Activated naive CD8-positive, alpha-beta T cell treated with anti-CD3 and anti-CD28 coated beads for 36 hours (primary cell): Measurements from ENCODE around the gene MTMR2. TPM values are rescaled to one million over a fixed set of nuclear protein-coding genes. Genes with fewer than 3 reads are reported as not detected.
"Not testable (repeated sequence)": the region's sequence is repeated elsewhere in the genome, so short reads cannot be mapped to it uniquely, and the experiment has no call there.

Experiments used
- DNase-seq: peaks from one replicate; pipeline ENCODE4 v3.0.0; 2021
- H3K27ac Mint-ChIP-seq: one replicate; pipeline ENCODE4 v1.8.0; 2022; ENCODE audit warnings: mild to moderate bottlenecking, moderate library complexity, mixed read lengths
- H3K27me3 Mint-ChIP-seq: one replicate; pipeline ENCODE4 v1.8.0; 2022; ENCODE audit warnings: mild to moderate bottlenecking, mixed read lengths
- H3K36me3 Mint-ChIP-seq: one replicate; pipeline ENCODE4 v1.8.0; 2021; ENCODE audit warnings: mild to moderate bottlenecking, mixed read lengths
- H3K4me1 Mint-ChIP-seq: one replicate; pipeline ENCODE4 v1.8.0; 2021; ENCODE audit warnings: mixed read lengths
- H3K4me3 Mint-ChIP-seq: one replicate; pipeline ENCODE4 v1.8.0; 2022; ENCODE audit warnings: mild to moderate bottlenecking, moderate library complexity, mixed read lengths
- H3K9me3 Mint-ChIP-seq: one replicate; pipeline ENCODE4 v1.8.0; 2022; ENCODE audit warnings: mixed read lengths
- total RNA-seq, 2 experiments: library from RNA; stranded (reverse); gene quantifications; one replicate each; pipeline ENCODE4 v1.2.3, GENCODE V29; 2021

MTMR2 gene
- total RNA-seq, 2 experiments from 2014 or later: 48.0 to 51.7 TPM

DNA sequence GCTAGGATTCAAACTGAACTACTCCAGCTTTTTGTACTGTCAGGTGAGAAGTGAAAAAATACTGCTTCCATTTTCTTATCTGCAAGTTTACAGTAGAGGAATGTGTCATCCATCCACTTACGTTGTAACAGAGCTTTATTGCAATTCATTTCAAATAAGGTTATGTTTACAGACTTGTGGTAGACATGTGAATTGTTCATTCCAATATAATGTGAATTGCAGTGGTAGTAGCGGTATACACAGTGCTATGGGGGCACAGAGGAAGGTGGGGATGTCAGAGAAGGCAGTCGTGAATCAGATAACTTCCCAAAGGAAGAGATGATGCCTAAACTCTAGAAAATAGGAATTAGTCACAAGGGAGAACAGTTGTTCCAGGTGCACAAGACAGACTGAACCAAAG lies 91.1 kb downstream of the MTMR2 start:
- Mint-ChIP-seq H3K27ac (peak overlapping the region; percentile 2), H3K4me3 (no peak overlapping the region), H3K4me1 (peaks cover 9% of the 10 kb centered on the region), H3K27me3 (no peaks in the 10 kb centered on the region), H3K36me3 (peaks cover 21% of the 10 kb centered on the region), H3K9me3 (no peaks in the 10 kb centered on the region)
- DNase-seq: no peak

DNA sequence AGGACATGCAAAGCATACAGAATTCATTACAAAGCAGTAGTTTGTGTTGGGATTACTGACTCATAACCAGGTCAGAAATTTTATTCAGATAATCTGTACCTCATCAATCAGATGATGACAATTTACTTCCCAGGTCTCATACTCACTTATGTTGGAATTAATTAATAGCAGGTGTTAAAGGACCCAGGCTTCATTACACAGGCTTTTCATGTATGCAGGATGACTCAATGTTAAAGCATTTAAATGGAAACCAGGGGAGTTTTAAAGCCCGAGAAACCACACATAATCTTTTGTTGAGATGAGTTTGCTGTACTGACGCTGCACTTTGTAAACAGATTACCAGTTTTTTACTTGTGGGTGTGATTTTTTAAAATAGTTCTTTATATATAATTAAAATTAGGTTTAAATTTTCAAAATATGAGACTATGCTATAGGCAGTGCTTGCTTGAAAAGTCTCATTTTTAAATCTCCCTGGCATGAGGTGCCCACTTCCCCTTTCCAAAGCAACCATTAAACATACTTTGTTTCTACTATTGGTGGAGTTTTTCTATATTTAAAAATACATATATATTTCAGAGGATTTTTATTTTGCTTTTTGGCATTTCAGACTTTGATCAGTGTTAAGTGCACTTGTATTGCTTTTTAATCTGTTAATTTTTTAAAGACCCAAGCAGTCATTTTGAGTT lies 92.6 kb downstream of the MTMR2 start:
- Mint-ChIP-seq H3K27ac (no peak overlapping the region), H3K4me3 (no peak overlapping the region), H3K36me3 (peaks cover 18% of the 10 kb centered on the region), H3K4me1 (peaks cover 9% of the 10 kb centered on the region), H3K9me3 (no peaks in the 10 kb centered on the region), H3K27me3 (no peaks in the 10 kb centered on the region)
- no peak for DNase-seq

DNA sequence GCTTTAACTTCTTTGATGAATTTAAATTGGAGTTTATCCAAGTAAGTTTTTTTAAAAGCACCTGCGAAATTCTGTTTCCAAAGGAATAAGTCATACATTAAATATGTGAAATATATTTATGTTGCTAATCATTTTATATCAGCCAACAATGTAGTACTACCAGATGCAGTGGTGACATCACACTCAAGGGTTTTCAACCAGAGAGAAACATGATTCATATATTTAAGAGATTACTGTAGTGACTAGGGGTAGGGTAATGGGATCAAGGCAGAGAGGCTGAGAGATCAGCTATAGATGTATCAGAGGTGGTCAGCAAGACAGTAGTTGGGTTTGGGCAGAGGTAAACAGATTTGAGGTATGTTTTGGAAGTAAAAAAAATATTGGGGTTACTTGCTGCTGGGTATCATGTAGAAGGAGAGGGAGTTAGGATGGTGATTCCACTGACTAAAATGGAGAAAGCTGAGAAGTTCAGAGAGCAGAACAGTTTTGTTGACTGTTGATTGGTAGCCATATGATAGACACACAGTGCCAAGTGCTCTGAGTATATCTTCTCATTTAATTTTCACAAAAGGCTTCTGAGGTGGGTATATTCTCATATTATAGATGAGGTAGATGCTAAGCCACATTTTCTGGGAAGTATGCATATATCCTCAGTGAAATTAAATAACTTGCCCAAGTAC lies 94.2 kb downstream of the MTMR2 start:
- Mint-ChIP-seq H3K27ac (peak overlapping the region; percentile 14), H3K9me3 (no peaks in the 10 kb centered on the region), H3K4me3 (no peak overlapping the region), H3K4me1 (peaks cover 7% of the 10 kb centered on the region), H3K36me3 (peaks cover 20% of the 10 kb centered on the region), H3K27me3 (no peaks in the 10 kb centered on the region)
- no peak for DNase-seq

- H3K4me3 Mint-ChIP-seq: no peak overlapping the region
- no peaks in the 10 kb centered on the region for H3K27me3 Mint-ChIP-seq
- no peak overlapping the region for H3K27ac Mint-ChIP-seq
- H3K36me3 Mint-ChIP-seq: peaks cover 25% of the 10 kb centered on the region
- DNase-seq: no peak
- H3K9me3 Mint-ChIP-seq: no peaks in the 10 kb centered on the region
- H3K4me1 Mint-ChIP-seq: peaks cover 7% of the 10 kb centered on the region
Measured at GRCh38 chr11:95827696-95828095, 96.2 kb downstream of the MTMR2 start.

DNA sequence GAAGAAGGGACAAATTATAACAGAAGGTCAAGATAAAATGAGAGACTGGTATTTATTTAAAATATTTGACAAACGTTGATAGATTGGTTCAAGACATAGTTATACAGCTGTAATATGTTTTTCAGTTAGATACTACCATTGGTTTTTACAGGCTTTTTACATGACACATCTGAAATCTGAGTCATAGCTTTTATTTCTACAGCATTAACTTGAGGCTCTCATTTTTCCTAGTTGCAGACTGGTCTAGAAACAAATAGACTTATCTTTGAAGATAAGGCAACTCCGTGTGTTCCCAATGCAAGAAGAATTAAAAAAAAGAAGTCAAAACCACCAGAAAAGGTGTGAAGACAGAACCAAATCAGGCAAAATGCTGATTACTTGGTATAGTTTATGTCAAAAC lies 102.3 kb downstream of the MTMR2 start:
- DNase-seq: no peak
- peaks cover 35% of the 10 kb centered on the region for H3K36me3 Mint-ChIP-seq
- no peaks in the 10 kb centered on the region for H3K9me3 Mint-ChIP-seq
- no peak overlapping the region for H3K27ac Mint-ChIP-seq
- no peaks in the 10 kb centered on the region for H3K27me3 Mint-ChIP-seq
- H3K4me1 Mint-ChIP-seq: no peaks in the 10 kb centered on the region
- no peak overlapping the region for H3K4me3 Mint-ChIP-seq

DNA sequence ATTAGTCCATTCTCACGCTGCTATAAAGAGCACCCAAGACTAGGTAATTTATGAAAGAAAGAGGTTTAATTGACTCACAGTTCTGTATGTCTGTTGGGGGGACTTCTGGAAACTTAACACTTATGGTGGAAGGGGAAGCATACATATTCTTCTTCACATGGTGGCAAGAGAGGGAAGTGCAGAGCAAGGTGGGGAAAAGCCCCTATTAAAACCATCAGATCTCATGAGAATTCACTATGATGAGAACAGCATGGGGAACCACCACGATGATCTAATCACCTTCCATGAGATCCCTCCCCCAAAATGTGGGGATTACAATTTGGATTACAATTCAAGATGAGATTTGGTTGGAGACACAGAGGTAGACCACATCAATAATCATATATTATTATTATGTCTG lies 107.9 kb downstream of the MTMR2 start:
- Mint-ChIP-seq H3K4me1 (peaks cover 14% of the 10 kb centered on the region), H3K27ac (peak overlapping the region; percentile 30), H3K36me3 (peaks cover 39% of the 10 kb centered on the region), H3K9me3 (no peaks in the 10 kb centered on the region), H3K27me3 (no peaks in the 10 kb centered on the region), H3K4me3 (no peak overlapping the region)
- DNase-seq: no peak

GRCh38 chr11:95811052-95811451 lies 112.9 kb downstream of the MTMR2 start:
- H3K9me3 Mint-ChIP-seq, H3K27me3 Mint-ChIP-seq, H3K27ac Mint-ChIP-seq, H3K4me3 Mint-ChIP-seq, DNase-seq: not testable (repeated sequence)
- Mint-ChIP-seq H3K36me3 (peaks cover 61% of the 10 kb centered on the region), H3K4me1 (peaks cover 13% of the 10 kb centered on the region)

GRCh38 chr11:95806464-95806863 lies 117.4 kb downstream of the MTMR2 start:
- not testable (repeated sequence) for DNase-seq, H3K4me1 Mint-ChIP-seq, H3K27me3 Mint-ChIP-seq, H3K4me3 Mint-ChIP-seq, H3K9me3 Mint-ChIP-seq, H3K27ac Mint-ChIP-seq
- peaks cover 62% of the 10 kb centered on the region for H3K36me3 Mint-ChIP-seq

- Mint-ChIP-seq H3K36me3 (peaks cover 60% of the 10 kb centered on the region), H3K27ac (no peak overlapping the region), H3K9me3 (peaks cover 6% of the 10 kb centered on the region), H3K27me3 (no peaks in the 10 kb centered on the region), H3K4me3 (no peak overlapping the region), H3K4me1 (no peaks in the 10 kb centered on the region)
- no peak for DNase-seq
Measured at GRCh38 chr11:95805869-95806268, 118.0 kb downstream of the MTMR2 start.

- H3K9me3 Mint-ChIP-seq: peaks cover 3% of the 10 kb centered on the region
Measured at GRCh38 chr11:95803973-95804372, 119.9 kb downstream of the MTMR2 start.

GRCh38 chr11:95802806-95803205 lies 121.1 kb downstream of the MTMR2 start:
- no peak overlapping the region for H3K4me3 Mint-ChIP-seq

More at GRCh38 chr11:95803973-95804372, 119.9 kb downstream of the MTMR2 start:
- Mint-ChIP-seq H3K4me1 (no peaks in the 10 kb centered on the region), H3K27me3 (no peaks in the 10 kb centered on the region), H3K36me3 (peaks cover 58% of the 10 kb centered on the region), H3K27ac (no peak overlapping the region), H3K4me3 (no peak overlapping the region)
- no peak for DNase-seq

GRCh38 chr11:95800438-95800837 lies 123.5 kb downstream of the MTMR2 start:
- Mint-ChIP-seq H3K4me3 (no peak overlapping the region), H3K9me3 (no peaks in the 10 kb centered on the region), H3K27me3 (no peaks in the 10 kb centered on the region), H3K27ac (no peak overlapping the region), H3K4me1 (peaks cover 12% of the 10 kb centered on the region), H3K36me3 (peaks cover 29% of the 10 kb centered on the region)
- DNase-seq: no peak

More at GRCh38 chr11:95802806-95803205, 121.1 kb downstream of the MTMR2 start:
- no peaks in the 10 kb centered on the region for H3K9me3 Mint-ChIP-seq
- peaks cover 49% of the 10 kb centered on the region for H3K36me3 Mint-ChIP-seq
- no peaks in the 10 kb centered on the region for H3K4me1 Mint-ChIP-seq
- H3K27me3 Mint-ChIP-seq: no peaks in the 10 kb centered on the region
- H3K27ac Mint-ChIP-seq: no peak overlapping the region
- no peak for DNase-seq

- Mint-ChIP-seq H3K4me1 (peaks cover 20% of the 10 kb centered on the region), H3K9me3 (no peaks in the 10 kb centered on the region), H3K4me3 (no peak overlapping the region), H3K36me3 (peaks cover 34% of the 10 kb centered on the region), H3K27ac (no peak overlapping the region), H3K27me3 (no peaks in the 10 kb centered on the region)
- DNase-seq: no peak
Measured at GRCh38 chr11:95799546-95799945, 124.4 kb downstream of the MTMR2 start.

- Mint-ChIP-seq H3K36me3 (peaks cover 34% of the 10 kb centered on the region), H3K4me1 (peaks cover 45% of the 10 kb centered on the region), H3K9me3 (no peaks in the 10 kb centered on the region), H3K4me3 (no peak overlapping the region), H3K27me3 (no peaks in the 10 kb centered on the region), H3K27ac (no peak overlapping the region)
- no peak for DNase-seq
Measured at GRCh38 chr11:95796501-95796900, 127.4 kb downstream of the MTMR2 start.

- Mint-ChIP-seq H3K27ac (no peak overlapping the region), H3K4me3 (no peak overlapping the region), H3K36me3 (peaks cover 40% of the 10 kb centered on the region), H3K9me3 (no peaks in the 10 kb centered on the region), H3K27me3 (no peaks in the 10 kb centered on the region), H3K4me1 (peaks cover 45% of the 10 kb centered on the region)
- DNase-seq: no peak
Measured at GRCh38 chr11:95795627-95796295, 128.1 kb downstream of the MTMR2 start.
